HepG2 (cell line): Measurements from ENCODE around the gene ADRA1B. TPM values are rescaled to one million over a fixed set of nuclear protein-coding genes. Genes with fewer than 3 reads are reported as not detected.

Source experiments
- ATAC-seq: fragments of 200-7000 bp; cut with Tn5 transposase; 3 replicates; pipeline ENCODE4 v1.9.1; 2020; ENCODE audit warnings: mild to moderate bottlenecking, moderate library complexity
- BruUV-seq: library from RNA; stranded (reverse); fragments of 400-500 nt; replicated peaks from 2 replicates; lab custom pipeline; 2021; lab: Mats Ljungman, UMichigan
- CTCF ChIA-PET: fragments of 300-600 bp; formaldehyde crosslinking; extraction: SDS; loops from one replicate; lab custom pipeline; 2021; ENCODE audit warnings: low total read pairs, inconsistent platforms, low intra/inter-chr PET ratio; lab: Yijun Ruan, JAX
- POLR2A ChIA-PET: fragments of 350-600 bp; sonication (Branson Sonifier 250); formaldehyde crosslinking; loops from one replicate; lab custom pipeline; 2020; ENCODE audit warnings: antibody characterized with exemption, inconsistent platforms; lab: Yijun Ruan, JAX
- DNase-seq: peaks from one replicate; pipeline ENCODE4 v3.0.0-alpha.2; 2015; ENCODE audit warnings: low spot score
- FAIRE-seq: peaks from 3 replicates; lab custom pipeline; 2011; peaks lifted over from hg19 to GRCh38; lab: Jason Lieb, UNC
- H2AFZ ChIP-seq: one replicate; pipeline ENCODE4 v1.6.1; 2011; ENCODE audit warnings: low read length, inconsistent platforms
- H3K27ac ChIP-seq: fragments of 300-600 bp; 3 replicates; pipeline ENCODE4 v1.8.0; 2011; ENCODE audit warnings: mixed run types, mild to moderate bottlenecking, mixed read lengths, low read length, inconsistent platforms; ENCODE audit not compliant: insufficient read depth; ENCODE audit errors: extremely low read length
- H3K27me3 ChIP-seq, 2 experiments: fragments of 200-600 bp in 1 of 2; 2 replicates in 1 of 2; 3 replicates in 1 of 2; pipeline versions ENCODE4 v1.6.0 to v1.8.0; 2011; ENCODE audit warnings: low read length in 2 of 2, mild to moderate bottlenecking in 2 of 2, moderate library complexity in 2 of 2, inconsistent platforms in 1 of 2; ENCODE audit not compliant: insufficient read depth in 2 of 2, control insufficient read depth in 1 of 2
- H3K36me3 ChIP-seq, 2 experiments: fragments of 200-600 bp in 1 of 2; replicated peaks in 1 of 2; 2 replicates in 1 of 2; 3 replicates in 1 of 2; pipeline versions ENCODE4 v1.5.1 to v1.8.0; 2011; ENCODE audit warnings: low read length in 2 of 2, inconsistent platforms in 1 of 2; ENCODE audit not compliant: insufficient read depth in 2 of 2, control insufficient read depth in 1 of 2
- H3K4me1 ChIP-seq: 2 replicates; pipeline ENCODE4 v1.5.1; 2012; ENCODE audit warnings: low read length, inconsistent platforms; ENCODE audit not compliant: insufficient read depth
- H3K4me2 ChIP-seq: 2 replicates; pipeline ENCODE4 v1.6.0; 2011; ENCODE audit warnings: low read depth, low read length, inconsistent platforms
- H3K4me3 ChIP-seq, 3 experiments: fragments of 200-600 bp in 1 of 3; sonication (generic), shearing (Covaris generic) in 1 of 3; replicated peaks in 1 of 3; 2 replicates each; pipeline ENCODE4 v1.5.1; 2011 to 2016; ENCODE audit warnings: low read length in 3 of 3, inconsistent platforms in 2 of 3, low read depth in 2 of 3, mild to moderate bottlenecking in 2 of 3, control low read depth in 1 of 3, mixed read lengths in 1 of 3; ENCODE audit not compliant: insufficient read depth in 1 of 3
- H3K79me2 ChIP-seq: one replicate; pipeline ENCODE4 v1.6.1; 2011; ENCODE audit warnings: low read length, inconsistent platforms; ENCODE audit not compliant: insufficient read depth
- H3K9ac ChIP-seq: 2 replicates; pipeline ENCODE4 v1.6.0; 2011; ENCODE audit warnings: mild to moderate bottlenecking, low read depth, low read length, inconsistent platforms; ENCODE audit not compliant: insufficient read depth
- H3K9me3 ChIP-seq: 2 replicates; pipeline ENCODE4 v1.5.1; 2012; ENCODE audit warnings: mild to moderate bottlenecking, low read length
- H4K20me1 ChIP-seq: 2 replicates; pipeline ENCODE4 v1.6.0; 2011; ENCODE audit warnings: inconsistent platforms, mild to moderate bottlenecking, low read length, moderate library complexity; ENCODE audit not compliant: insufficient read depth
- BHLHE40 ChIP-seq: IDR thresholded peaks from 2 replicates; pipeline ENCODE4 v1.6.1; 2011; ENCODE audit warnings: low read length, improper control_type of control experiment
- ZNF282 ChIP-seq: fragments of 450-650 bp; IDR thresholded peaks from 2 replicates; pipeline ENCODE4 v1.6.1; 2018; ENCODE audit not compliant: partially characterized antibody
- ZNF510 ChIP-seq: sonication (generic); formaldehyde crosslinking; IDR thresholded peaks from 2 replicates; pipeline ENCODE4 v1.4.0; 2020; ENCODE audit warnings: low read depth, mild to moderate bottlenecking, missing genetic modification reagents
- ZNF746 ChIP-seq: sonication (generic); formaldehyde crosslinking; IDR thresholded peaks from 2 replicates; pipeline ENCODE4 v1.8.0; 2022; ENCODE audit warnings: mild to moderate bottlenecking, missing genetic modification reagents
- ZNF790 ChIP-seq: sonication (generic); formaldehyde crosslinking; IDR thresholded peaks from 2 replicates; pipeline ENCODE4 v1.8.0; 2022; ENCODE audit warnings: missing genetic modification reagents, mild to moderate bottlenecking, borderline replicate concordance
- ZNF839 ChIP-seq: sonication (generic); formaldehyde crosslinking; IDR thresholded peaks from 2 replicates; pipeline ENCODE4 v1.4.0; 2020; ENCODE audit warnings: missing genetic modification reagents, mild to moderate bottlenecking, borderline replicate concordance
- WGBS: methylation state at CpG from one replicate; pipeline ENCODE4 v1.1.6; 2017; ENCODE audit warnings: low lambda C conversion rate; 5-methylcytosine and 5-hydroxymethylcytosine counted together
- in situ Hi-C: cut with HindIII; loops from 2 replicates; pipeline ENCODE4 v1.10.0; 2017; ENCODE audit warnings: low pct_unique_long_range_greater_than_20kb; ENCODE audit not compliant: extremely low pct_ligation_motif_present
- intact Hi-C: fragments of 100-400 bp; cut with micrococcal nuclease; formaldehyde crosslinking; loops from one replicate; pipeline ENCODE4 v1.10.0; 2022; ENCODE audit not compliant: unreplicated experiment
- polyA plus RNA-seq, 8 experiments: library from polyadenylated mRNA; depleted of rRNA in 3 of 8; stranded (reverse) in 7 of 8; unstranded in 1 of 8; fragments of >200 nt; fragmentation: Illumina TruSeq in 4 of 8; extraction: Trizol in 4 of 8; gene quantifications; 2 replicates each; pipeline versions ENCODE4 v1.2.1 to v1.2.3, GENCODE V29; 2011 to 2016; ENCODE audit warnings: low read depth in 4 of 8, missing spikeins in 1 of 8, mixed read lengths in 1 of 8; ENCODE audit not compliant: insufficient read depth in 1 of 8
- total RNA-seq, 5 experiments: library from RNA; depleted of rRNA; stranded (reverse); fragments of >200 nt; fragmentation: Illumina TruSeq; extraction: Trizol; gene quantifications; 2 replicates each; pipeline ENCODE4 v1.2.3, GENCODE V29; 2016; ENCODE audit warnings: low read depth in 1 of 5
- TF ChIP-seq, protein P1 (sequence below): sonication (generic); formaldehyde crosslinking; IDR thresholded peaks from 2 replicates; pipeline ENCODE4 v1.5.1; 2020; ENCODE audit warnings: mild to moderate bottlenecking, missing genetic modification reagents

The ADRA1B gene
- total and polyA plus RNA-seq, 2 of the 13 experiments (the other 11 are each of a cell fraction or from before 2014, with no cell fraction given): not detected

DNA sequence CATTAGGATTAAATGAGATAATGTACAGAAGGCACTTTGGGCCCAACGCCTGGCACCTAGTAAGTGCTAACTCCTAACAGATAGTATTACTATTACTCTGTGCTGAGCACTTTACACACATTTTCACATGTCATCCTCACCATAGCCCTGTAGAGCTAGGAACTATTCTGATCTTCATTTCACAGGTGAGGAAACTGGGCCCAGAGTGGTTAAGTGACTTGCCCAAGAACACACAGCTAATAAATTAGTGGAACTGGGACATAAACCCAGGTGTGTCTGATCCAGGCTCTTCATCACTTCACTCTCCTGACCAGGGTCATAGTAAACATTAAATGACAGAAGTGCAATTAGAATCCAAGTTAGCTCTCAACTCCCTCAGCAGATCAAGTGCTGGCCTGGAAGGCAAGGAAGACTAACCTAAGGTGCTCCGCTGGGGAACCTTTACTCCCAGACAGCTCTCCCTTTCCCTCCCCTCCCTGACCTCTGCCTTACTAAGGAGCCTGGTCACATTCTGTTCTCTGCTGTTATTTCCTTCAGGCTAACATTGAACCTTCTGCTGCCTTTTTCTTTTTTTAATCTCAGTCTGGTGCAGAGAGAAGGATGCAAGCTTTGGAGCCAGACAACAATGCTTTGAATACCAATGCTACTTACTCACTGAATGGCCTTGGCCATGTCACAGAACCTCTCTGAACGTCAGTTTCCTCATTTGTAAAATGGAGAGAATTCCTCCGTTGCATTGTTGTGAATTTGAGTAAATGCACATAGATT lies 4.1 kb upstream of the ADRA1B start:
- no peak overlapping the region for H3K4me3 ChIP-seq
- H3K79me2 ChIP-seq: no peaks in the 10 kb centered on the region
- H3K4me2 ChIP-seq: no peak overlapping the region
- intact Hi-C loops (loop anchor here (10.0 kb wide), 1 partner anchor 397 kb away; no protein-coding TSS in a partner anchor), in situ Hi-C loops (loop anchor here (10.0 kb wide), 1 partner anchor 467 kb away; no protein-coding TSS in a partner anchor)
- no peak overlapping the region for H3K9ac ChIP-seq
- no peak overlapping the region for H2AFZ ChIP-seq
- H3K27ac ChIP-seq: no peak overlapping the region
- ATAC-seq (no peak), FAIRE-seq (no peak), DNase-seq (no peak)
- POLR2A ChIA-PET: no interaction called here
- H3K4me1 ChIP-seq: no peaks in the 10 kb centered on the region
- CTCF ChIA-PET: no interaction called here
- H3K27me3 ChIP-seq: peaks cover 2 to 17% of the 10 kb centered on the region in 2 experiments; a peak in 4 of 5 replicates
- BruUV-seq: no TSS peak
- no peaks in the 10 kb centered on the region for H3K9me3 ChIP-seq
- WGBS: 50% methylated on average over 4 of the region's 4 CpGs
- H3K36me3 ChIP-seq: no peaks in the 10 kb centered on the region
- no peaks in the 10 kb centered on the region for H4K20me1 ChIP-seq
- TF ChIP-seq ZNF282: no peak
- no peak for TF ChIP-seq ZNF790 (CRISPR knock-in tag)
- no peak for TF ChIP-seq ZNF839 (CRISPR knock-in tag)
- TF ChIP-seq ZNF746 (CRISPR knock-in tag): no peak
- no peak for TF ChIP-seq BHLHE40
- TF ChIP-seq, protein P1, sequence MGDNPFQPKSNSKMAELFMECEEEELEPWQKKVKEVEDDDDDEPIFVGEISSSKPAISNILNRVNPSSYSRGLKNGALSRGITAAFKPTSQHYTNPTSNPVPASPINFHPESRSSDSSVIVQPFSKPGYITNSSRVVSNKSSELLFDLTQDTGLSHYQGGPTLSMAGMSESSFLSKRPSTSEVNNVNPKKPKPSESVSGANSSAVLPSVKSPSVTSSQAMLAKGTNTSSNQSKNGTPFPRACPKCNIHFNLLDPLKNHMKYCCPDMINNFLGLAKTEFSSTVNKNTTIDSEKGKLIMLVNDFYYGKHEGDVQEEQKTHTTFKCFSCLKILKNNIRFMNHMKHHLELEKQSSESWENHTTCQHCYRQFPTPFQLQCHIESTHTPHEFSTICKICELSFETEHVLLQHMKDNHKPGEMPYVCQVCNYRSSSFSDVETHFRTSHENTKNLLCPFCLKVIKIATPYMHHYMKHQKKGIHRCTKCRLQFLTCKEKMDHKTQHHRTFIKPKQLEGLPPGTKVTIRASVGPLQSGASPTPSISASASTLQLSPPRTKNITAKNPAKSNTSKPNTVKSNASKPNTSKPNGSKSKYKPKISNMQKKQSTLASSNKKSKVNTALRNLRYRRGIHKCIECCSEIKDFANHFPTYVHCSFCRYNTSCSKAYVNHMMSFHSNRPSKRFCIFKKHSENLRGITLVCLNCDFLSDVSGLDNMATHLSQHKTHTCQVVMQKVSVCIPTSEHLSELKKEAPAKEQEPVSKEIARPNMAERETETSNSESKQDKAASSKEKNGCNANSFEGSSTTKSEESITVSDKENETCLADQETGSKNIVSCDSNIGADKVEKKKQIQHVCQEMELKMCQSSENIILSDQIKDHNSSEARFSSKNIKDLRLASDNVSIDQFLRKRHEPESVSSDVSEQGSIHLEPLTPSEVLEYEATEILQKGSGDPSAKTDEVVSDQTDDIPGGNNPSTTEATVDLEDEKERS (CRISPR knock-in tag): no peak
- TF ChIP-seq ZNF510 (CRISPR knock-in tag): no peak
